Amygdala (tissue), 56 donors: ENCODE measurements around the gene MDH1B.

Experiments
- DNase-seq, 56 donors: peaks; one replicate each; lab custom pipeline; 2025; lab: John Stamatoyannopoulos, UW

The MDH1B gene

DNA sequence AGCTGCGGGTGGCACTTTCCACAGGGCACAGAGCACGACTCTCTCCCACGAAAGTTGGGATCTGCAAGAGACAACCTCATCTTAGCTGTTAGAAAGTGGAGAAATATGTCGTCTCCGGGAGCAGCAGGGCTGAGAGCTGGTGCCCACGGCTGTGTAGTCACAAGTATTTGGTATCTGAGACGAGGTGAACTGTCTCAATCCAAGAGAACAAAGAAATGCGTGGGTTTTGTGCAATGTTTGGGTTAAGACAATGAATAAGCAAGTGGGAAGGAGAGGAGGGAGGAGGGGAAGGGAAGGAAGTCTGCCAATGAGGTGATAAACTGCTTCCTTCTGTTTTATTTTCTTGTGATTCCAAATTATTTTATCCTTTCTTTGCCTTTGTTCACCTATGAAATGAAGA, 65.0 kb downstream of the MDH1B start:
- DNase-seq, result no peak

DNA sequence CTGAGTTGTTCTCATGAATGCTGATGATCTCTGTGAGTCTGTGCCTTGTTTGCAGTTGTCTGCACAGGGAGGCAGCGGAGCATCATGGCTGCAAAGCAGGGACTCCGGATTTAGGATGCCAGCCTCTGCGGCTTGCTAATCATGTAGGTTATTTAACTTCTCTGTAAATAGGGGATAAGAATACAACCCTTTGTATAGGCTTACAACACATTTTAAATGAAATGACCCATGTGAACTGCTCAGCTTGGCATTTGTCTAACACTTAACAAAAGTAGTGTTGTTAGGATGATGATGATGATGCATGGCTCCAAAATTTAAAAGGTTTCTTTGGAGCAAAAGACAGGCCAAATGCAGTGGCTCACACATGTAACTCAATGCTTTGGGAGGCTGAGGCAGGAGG, 66.3 kb downstream of the MDH1B start:
- DNase-seq, result no peak

DNA sequence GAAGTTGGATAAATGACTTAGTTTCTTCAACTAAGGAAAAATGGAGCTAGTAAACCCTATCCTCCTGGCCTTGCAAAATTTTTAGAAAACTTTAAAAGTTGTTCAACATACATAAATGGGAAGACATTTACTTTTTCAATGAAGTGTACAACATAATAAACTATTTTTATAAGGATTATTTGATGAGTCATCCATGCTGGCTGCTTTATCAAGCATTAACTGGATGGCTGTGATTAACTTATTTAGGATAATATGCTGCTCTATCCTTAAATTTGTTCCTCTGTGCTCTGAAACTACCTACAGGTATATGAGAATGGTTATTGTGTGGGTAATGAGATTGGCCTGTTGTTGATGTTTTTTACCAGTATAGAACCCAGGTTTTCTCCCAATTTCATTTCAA, 68.2 kb downstream of the MDH1B start:
- DNase-seq, result no peak

DNA sequence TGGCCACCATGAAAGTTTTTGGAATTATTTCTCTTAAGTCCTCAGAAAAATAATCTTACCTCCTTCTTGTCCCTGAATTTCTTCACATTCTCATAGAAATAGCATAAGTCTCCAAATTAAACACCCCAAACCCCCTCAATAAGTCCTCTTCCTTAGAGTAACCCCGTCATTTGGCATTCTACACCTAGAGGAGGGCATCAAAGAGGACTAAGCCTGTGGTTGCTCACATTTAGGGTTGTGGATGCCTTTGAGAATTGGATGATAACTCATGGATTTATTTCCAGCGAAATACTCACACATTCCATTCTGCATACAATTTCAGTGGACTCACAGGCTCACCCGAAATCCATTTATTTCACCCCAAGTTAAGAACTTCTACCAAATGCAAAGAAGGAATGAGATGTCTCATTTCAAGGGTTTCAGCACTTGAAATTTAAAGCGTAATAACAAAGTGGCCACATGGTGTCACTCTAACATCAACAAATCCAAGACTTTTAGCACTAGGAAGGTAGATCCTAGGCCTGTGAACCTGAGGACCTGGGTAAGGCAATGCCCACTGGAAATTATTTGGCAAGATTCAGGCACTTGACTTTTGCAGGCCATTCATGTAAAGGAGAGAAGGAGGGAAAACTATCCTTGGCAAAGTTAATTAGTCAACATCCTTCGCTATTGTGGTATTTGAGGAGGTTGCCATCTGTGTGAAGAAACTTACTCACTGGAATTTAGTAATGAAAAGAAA, 71.6 kb downstream of the MDH1B start:
- DNase-seq, result peak in 13 of 56 donors; percentile 0 to 39 (median 9)

- DNase-seq, result no peak
Observed at GRCh38 chr2:206692971-206693370, 72.2 kb downstream of the MDH1B start.

DNA sequence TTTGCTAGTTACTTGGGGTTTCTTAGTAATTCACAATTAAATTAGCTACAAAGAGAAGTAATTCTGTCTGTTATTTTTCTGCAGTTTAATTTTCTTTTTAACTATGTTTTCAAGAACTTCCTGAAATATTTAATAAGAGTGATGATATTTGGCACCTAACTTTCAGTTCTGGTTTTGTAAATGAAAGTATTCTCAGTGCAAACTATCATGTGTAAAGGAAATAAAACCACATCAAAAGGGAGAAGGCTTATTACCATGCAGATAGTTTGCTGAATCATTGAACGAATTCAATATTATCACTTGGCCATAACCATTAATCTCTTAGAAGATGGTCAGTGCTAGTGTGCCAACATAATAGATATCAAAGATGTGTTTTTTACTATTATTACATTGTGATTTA, 76.1 kb downstream of the MDH1B start:
- no peak for DNase-seq

DNA sequence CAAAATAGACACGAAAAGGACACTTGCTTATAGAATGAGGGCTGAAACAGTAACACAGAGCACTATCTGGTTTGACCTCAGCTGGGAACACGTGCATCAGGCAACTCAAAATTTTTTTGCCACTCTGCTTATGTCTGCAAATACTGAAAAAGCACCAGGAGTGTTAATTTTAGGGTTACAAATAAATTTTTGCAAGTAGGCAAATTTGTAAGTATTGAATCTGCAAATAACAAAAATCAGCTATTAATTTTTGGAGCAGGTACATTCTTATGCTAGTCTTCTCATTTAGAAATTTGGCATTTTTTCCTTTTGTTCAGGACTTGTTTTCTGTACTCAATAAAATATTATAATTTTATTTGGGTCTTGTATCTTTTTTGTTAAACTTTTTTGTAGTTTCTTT, 76.7 kb downstream of the MDH1B start:
- no peak for DNase-seq
